K562 (cell line): ENCODE results near the gene SORT1. TPM values are rescaled to one million over a fixed set of nuclear protein-coding genes. Genes with fewer than 3 reads are reported as not detected.
A peak's percentile ranks its signal among the peaks of the same experiment; 100 is the strongest.

Source experiments
- CEBPG ChIP-seq, 3 experiments: fragments of 200-800 bp in 1 of 3; sonication (Bioruptor generic) in 1 of 3; sonication (generic) in 1 of 3; formaldehyde crosslinking in 1 of 3; IDR thresholded peaks in 2 of 3; conservative IDR thresholded peaks in 1 of 3; 2 replicates each; pipeline versions ENCODE4 v1.6.1 to v1.8.0; 2016 to 2022; ENCODE audit warnings: missing compliant biosample characterization in 2 of 3, missing genetic modification characterization in 2 of 3, mild to moderate bottlenecking in 1 of 3, missing genetic modification reagents in 1 of 3
- CREBBP ChIP-seq: IDR thresholded peaks from one replicate; pipeline ENCODE4 v1.6.1; 2012; ENCODE audit warnings: low read depth, mild to moderate bottlenecking, control low read depth, inconsistent platforms, low read length
- ELF4 ChIP-seq: fragments of 450-650 bp; formaldehyde crosslinking; IDR thresholded peaks from 2 replicates; pipeline ENCODE4 v1.4.0; 2022; ENCODE audit warnings: missing genetic modification characterization
- HDAC3 ChIP-seq: fragments of 450-650 bp; IDR thresholded peaks from 2 replicates; pipeline ENCODE4 v1.6.1; 2018; ENCODE audit warnings: borderline replicate concordance, mild to moderate bottlenecking, moderate library complexity; ENCODE audit not compliant: partially characterized antibody
- HDAC6 ChIP-seq: IDR thresholded peaks from 2 replicates; pipeline ENCODE4 v1.6.1; 2012; ENCODE audit warnings: low read depth, mild to moderate bottlenecking, control low read depth, inconsistent platforms, low read length, moderate library complexity
- HDGF ChIP-seq: fragments of 450-650 bp; IDR thresholded peaks from 2 replicates; pipeline ENCODE4 v1.6.1; 2016
- L3MBTL2 ChIP-seq: fragments of 450-650 bp; IDR thresholded peaks from 2 replicates; pipeline ENCODE4 v1.6.1; 2016; ENCODE audit warnings: mild to moderate bottlenecking, moderate library complexity
- MCM2 ChIP-seq: fragments of 450-650 bp; IDR thresholded peaks from 2 replicates; pipeline ENCODE4 v1.6.1; 2017; ENCODE audit warnings: low read depth, mild to moderate bottlenecking
- MEIS2 ChIP-seq: fragments of 450-650 bp; IDR thresholded peaks from 2 replicates; pipeline ENCODE4 v1.6.1; 2014; ENCODE audit warnings: mild to moderate bottlenecking; ENCODE audit not compliant: partially characterized antibody
- MTA3 ChIP-seq: fragments of 450-650 bp; formaldehyde crosslinking; IDR thresholded peaks from 2 replicates; pipeline ENCODE4 v1.6.1; 2017; ENCODE audit warnings: mild to moderate bottlenecking, borderline replicate concordance
- NR4A1 ChIP-seq, 2 experiments: fragments of 250-450 bp in 1 of 2; fragments of 450-650 bp in 1 of 2; sonication (Bioruptor Pico) in 1 of 2; IDR thresholded peaks; 2 replicates each; pipeline versions ENCODE4 v1.4.0 to v1.6.1; 2016 to 2020; ENCODE audit warnings: mild to moderate bottlenecking in 2 of 2, missing compliant biosample characterization in 1 of 2, missing genetic modification characterization in 1 of 2, moderate library complexity in 1 of 2
- NUFIP1 ChIP-seq: fragments of 450-650 bp; IDR thresholded peaks from 2 replicates; pipeline ENCODE4 v1.6.1; 2018; ENCODE audit not compliant: partially characterized antibody
- PCBP1 ChIP-seq: fragments of 200-400 bp; formaldehyde crosslinking; IDR thresholded peaks from 2 replicates; pipeline ENCODE4 v1.6.1; 2018; ENCODE audit warnings: mild to moderate bottlenecking, low read depth, low read length; ENCODE audit not compliant: poor library complexity, severe bottlenecking
- POLR2AphosphoS2 ChIP-seq: IDR thresholded peaks from 2 replicates; pipeline ENCODE4 v1.6.1; 2012; ENCODE audit warnings: low read length, improper control_type of control experiment
- POLR2G ChIP-seq: fragments of 200-400 bp; formaldehyde crosslinking; IDR thresholded peaks from 2 replicates; pipeline ENCODE4 v1.6.1; 2017; ENCODE audit warnings: low read depth, mild to moderate bottlenecking, antibody characterized with exemption, low read length, moderate library complexity
- RAD51 ChIP-seq: fragments of 450-650 bp; IDR thresholded peaks from 2 replicates; pipeline ENCODE4 v1.7.1; 2016; ENCODE audit warnings: low read depth, mild to moderate bottlenecking, borderline replicate concordance
- SMARCE1 ChIP-seq: fragments of 450-650 bp; IDR thresholded peaks from 2 replicates; pipeline ENCODE4 v1.7.1; 2016; ENCODE audit warnings: mild to moderate bottlenecking
- SMC3 ChIP-seq: conservative IDR thresholded peaks from 2 replicates; pipeline ENCODE4 v1.6.1; 2011; ENCODE audit warnings: low read depth, low read length, improper control_type of control experiment; ENCODE audit not compliant: insufficient read depth
- TAL1 ChIP-seq: fragments of 450-650 bp; IDR thresholded peaks from 2 replicates; pipeline ENCODE4 v1.6.1; 2016; ENCODE audit warnings: mild to moderate bottlenecking
- ZFP30 ChIP-seq: fragments of 250-450 bp; sonication (Bioruptor Pico); IDR thresholded peaks from 2 replicates; pipeline ENCODE4 v1.8.0; 2022; ENCODE audit warnings: moderate library complexity, mild to moderate bottlenecking, inconsistent platforms, borderline replicate concordance
- ZNF3 ChIP-seq: fragments of 250-450 bp; sonication (Bioruptor Pico); IDR thresholded peaks from 2 replicates; pipeline ENCODE4 v1.5.0; 2021; ENCODE audit warnings: mild to moderate bottlenecking, moderate library complexity
- ZNF41 ChIP-seq: fragments of 250-450 bp; sonication (Bioruptor Pico); conservative IDR thresholded peaks from 2 replicates; pipeline ENCODE4 v1.4.0; 2020; ENCODE audit warnings: mild to moderate bottlenecking
- ZNF583 ChIP-seq: fragments of 250-450 bp; sonication (Bioruptor Pico); IDR thresholded peaks from 2 replicates; pipeline ENCODE4 v1.4.0; 2020
- ZNF75A ChIP-seq: fragments of 450-650 bp; formaldehyde crosslinking; IDR thresholded peaks from 2 replicates; pipeline ENCODE4 v1.4.0; 2020; ENCODE audit warnings: mild to moderate bottlenecking
- polyA plus RNA-seq, 8 experiments: library from polyadenylated mRNA; depleted of rRNA in 4 of 8; stranded (reverse) in 5 of 8; unstranded in 3 of 8; fragments of >200 nt; fragmentation: Nextera tagmentation in 2 of 8; fragmentation: Illumina TruSeq in 1 of 8; extraction: Ambion mirVana in 2 of 8; extraction: Trizol in 1 of 8; gene quantifications; 2 replicates each; pipeline versions ENCODE4 v1.2.1 to v1.2.3, GENCODE V29; 2011 to 2014; ENCODE audit warnings: inconsistent platforms in 1 of 8, missing spikeins in 1 of 8
- total RNA-seq, 7 experiments: library from RNA; depleted of rRNA in 6 of 7; stranded (reverse); fragments of >200 nt in 6 of 7; fragmentation: Illumina TruSeq in 2 of 7; extraction: Trizol in 2 of 7; gene quantifications; 2 replicates each; pipeline versions ENCODE4 v1.2.1 to v1.2.3, GENCODE V29; 2011 to 2021; ENCODE audit warnings: low replicate concordance in 1 of 7
- TF ChIP-seq, protein P1 (sequence below): sonication (generic); formaldehyde crosslinking; IDR thresholded peaks from 2 replicates; pipeline ENCODE4 v1.8.0; 2022; ENCODE audit warnings: mild to moderate bottlenecking, missing genetic modification reagents
- TF ChIP-seq, protein P2 (sequence below): sonication (generic); formaldehyde crosslinking; IDR thresholded peaks from 2 replicates; pipeline ENCODE4 v1.4.0; 2020; ENCODE audit warnings: mild to moderate bottlenecking, missing genetic modification reagents

The SORT1 gene
- total and polyA plus RNA-seq, 9 of the 15 experiments (the other 6 are each of a cell fraction or from before 2014, with no cell fraction given), result 27.4 to 112 (median 65.0) TPM

DNA sequence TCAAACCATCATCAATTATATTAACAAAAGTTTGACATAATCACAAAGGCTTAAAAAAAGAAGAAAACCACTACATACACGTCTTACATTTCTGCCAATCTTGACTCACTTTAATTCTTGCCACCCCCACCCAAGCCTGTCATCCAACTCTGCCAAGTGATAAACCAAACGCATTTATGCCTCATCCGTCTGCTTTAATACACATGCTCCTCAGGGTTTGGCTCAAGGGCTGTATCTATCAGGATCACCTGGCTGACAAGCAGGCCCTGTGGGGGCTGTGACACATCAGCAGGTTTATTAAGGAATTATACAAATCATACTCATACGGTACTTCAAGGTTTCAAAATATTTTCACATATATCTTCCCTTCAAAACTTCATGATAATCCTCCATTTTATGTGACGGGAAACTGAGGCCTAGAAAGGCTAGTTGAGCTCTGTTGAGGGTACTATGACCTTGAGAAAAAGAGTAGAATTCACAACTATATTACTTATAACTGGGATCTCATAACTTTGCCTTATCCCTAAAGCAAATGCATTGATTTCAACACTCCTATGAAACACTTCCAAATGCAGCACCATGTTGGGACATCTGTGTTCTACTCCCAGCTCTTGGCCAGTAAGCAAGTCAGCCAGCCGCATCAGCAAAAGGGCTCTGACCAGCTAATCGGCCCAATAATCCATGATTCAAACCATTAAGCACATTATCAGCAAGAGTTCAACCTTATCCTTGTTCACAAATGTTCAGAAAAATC lies 8.7 kb downstream of the SORT1 start (continued):
- TF ChIP-seq TAL1 (peak; percentile 57), HDAC3 (no peak), SMARCE1 (peak; percentile 56), RAD51 (no peak), ZNF75A (CRISPR knock-in tag) (0 out of 2 replicates have a peak, but pooled peaks have one; percentile 10), ELF4 (no peak), POLR2G (0 out of 2 replicates have a peak, but pooled peaks have one; percentile 24), ZFP30 (CRISPR knock-in tag) (no peak), NR4A1 (CRISPR knock-in tag; IDR thresholded peaks at IDR 0.05) (no peak), NR4A1 (tag; IDR thresholded peaks at IDR 0.05) (peak; percentile 84; the same call in 1 of the 2 replicates), PCBP1 (no peak), MTA3 (0 out of 2 replicates have a peak, but pooled peaks have one; percentile 44), POLR2AphosphoS2 (no peak), HDAC6 (no peak), NUFIP1 (peak; percentile 26), ZNF3 (no peak), CREBBP (no peak), L3MBTL2 (no peak; the same call in none of the 2 replicates), ZNF41 (CRISPR knock-in tag) (0 out of 2 replicates have a peak, but pooled peaks have one; percentile 35), ZNF583 (CRISPR knock-in tag) (peak; percentile 52; the same call in 1 of the 2 replicates), MEIS2 (peak; percentile 45), SMC3 (no peak), HDGF (no peak), MCM2 (no peak), CEBPG (CRISPR knock-in tag; IDR thresholded peaks at IDR 0.05) (no peak; the same call in 1 of the 2 replicates), CEBPG (tag; conservative IDR thresholded peaks at IDR 0.05 in 1 of 2, IDR thresholded peaks at IDR 0.05 in 1 of 2) (peak; percentile 34 to 58; a peak in 3 of 4 replicates)
- TF ChIP-seq, protein P1, sequence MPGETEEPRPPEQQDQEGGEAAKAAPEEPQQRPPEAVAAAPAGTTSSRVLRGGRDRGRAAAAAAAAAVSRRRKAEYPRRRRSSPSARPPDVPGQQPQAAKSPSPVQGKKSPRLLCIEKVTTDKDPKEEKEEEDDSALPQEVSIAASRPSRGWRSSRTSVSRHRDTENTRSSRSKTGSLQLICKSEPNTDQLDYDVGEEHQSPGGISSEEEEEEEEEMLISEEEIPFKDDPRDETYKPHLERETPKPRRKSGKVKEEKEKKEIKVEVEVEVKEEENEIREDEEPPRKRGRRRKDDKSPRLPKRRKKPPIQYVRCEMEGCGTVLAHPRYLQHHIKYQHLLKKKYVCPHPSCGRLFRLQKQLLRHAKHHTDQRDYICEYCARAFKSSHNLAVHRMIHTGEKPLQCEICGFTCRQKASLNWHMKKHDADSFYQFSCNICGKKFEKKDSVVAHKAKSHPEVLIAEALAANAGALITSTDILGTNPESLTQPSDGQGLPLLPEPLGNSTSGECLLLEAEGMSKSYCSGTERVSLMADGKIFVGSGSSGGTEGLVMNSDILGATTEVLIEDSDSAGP (CRISPR knock-in tag), result no peak
- TF ChIP-seq, protein P2, sequence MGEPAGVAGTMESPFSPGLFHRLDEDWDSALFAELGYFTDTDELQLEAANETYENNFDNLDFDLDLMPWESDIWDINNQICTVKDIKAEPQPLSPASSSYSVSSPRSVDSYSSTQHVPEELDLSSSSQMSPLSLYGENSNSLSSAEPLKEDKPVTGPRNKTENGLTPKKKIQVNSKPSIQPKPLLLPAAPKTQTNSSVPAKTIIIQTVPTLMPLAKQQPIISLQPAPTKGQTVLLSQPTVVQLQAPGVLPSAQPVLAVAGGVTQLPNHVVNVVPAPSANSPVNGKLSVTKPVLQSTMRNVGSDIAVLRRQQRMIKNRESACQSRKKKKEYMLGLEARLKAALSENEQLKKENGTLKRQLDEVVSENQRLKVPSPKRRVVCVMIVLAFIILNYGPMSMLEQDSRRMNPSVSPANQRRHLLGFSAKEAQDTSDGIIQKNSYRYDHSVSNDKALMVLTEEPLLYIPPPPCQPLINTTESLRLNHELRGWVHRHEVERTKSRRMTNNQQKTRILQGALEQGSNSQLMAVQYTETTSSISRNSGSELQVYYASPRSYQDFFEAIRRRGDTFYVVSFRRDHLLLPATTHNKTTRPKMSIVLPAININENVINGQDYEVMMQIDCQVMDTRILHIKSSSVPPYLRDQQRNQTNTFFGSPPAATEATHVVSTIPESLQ (CRISPR knock-in tag), result no peak
